Fibroblast of lung (primary cell): Measurements from ENCODE around the gene BAIAP2.

Experiments used
- CTCF ChIP-seq, 2 donors: IDR thresholded peaks in 1 of 2; conservative IDR thresholded peaks in 1 of 2; 1 replicate in 1 of 2; 2 replicates in 1 of 2; pipeline ENCODE4 v1.5.1; 2011 to 2012; ENCODE audit warnings: low read length in 2 of 2, control low read depth in 1 of 2, inconsistent platforms in 1 of 2, low read depth in 1 of 2, mild to moderate bottlenecking in 1 of 2
- EZH2 ChIP-seq: IDR thresholded peaks from 2 replicates; pipeline ENCODE4 v1.5.1; 2012; ENCODE audit warnings: low read length, control low read depth, mild to moderate bottlenecking; ENCODE audit errors: missing control alignments

GRCh38 chr17:81128774-81129173 is 93.8 kb downstream of the BAIAP2 start:
- no peak for TF ChIP-seq CTCF (conservative IDR thresholded peaks at IDR 0.05 in 1 of 2, IDR thresholded peaks at IDR 0.05 in 1 of 2; ENCODE audit: low read depth in 1 of 2, low read length in 2 of 2)
- TF ChIP-seq EZH2, result no peak
